ENCODE measurements around the gene SPRR2B. TPM values are rescaled to one million over a fixed set of nuclear protein-coding genes. Genes with fewer than 3 reads are reported as not detected.

The SPRR2B gene
- total RNA-seq, 6 experiments from 2014 or later, result not detected

DNA sequence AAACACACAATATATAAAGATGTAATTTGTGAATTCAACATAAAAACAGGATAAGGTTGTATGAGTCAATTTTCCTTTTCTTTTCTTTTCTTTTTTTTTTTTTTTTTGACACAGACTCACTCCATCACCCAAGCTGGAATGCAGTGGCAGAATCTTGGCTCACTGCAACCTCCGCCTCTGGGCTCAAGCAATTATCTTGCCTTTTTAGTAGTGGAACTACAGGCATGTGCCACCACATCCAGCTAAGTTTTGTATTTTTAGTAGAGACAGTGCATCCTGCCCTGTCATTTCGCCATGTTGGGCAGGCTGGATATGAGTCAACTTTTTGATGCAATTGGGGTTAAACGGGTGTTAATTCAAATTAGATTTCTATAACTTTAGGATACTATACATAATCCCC is 10.3 kb upstream of the SPRR2B start:
- DNase-seq, result no peak
- H3K27ac Mint-ChIP-seq, result no peak overlapping the region
- no peaks in the 10 kb centered on the region for H3K27me3 Mint-ChIP-seq (ENCODE audit: insufficient read depth)
- H3K4me1 Mint-ChIP-seq (ENCODE audit: low read depth), result no peaks in the 10 kb centered on the region
- peaks cover 12% of the 10 kb centered on the region for H3K9me3 Mint-ChIP-seq
- H3K36me3 Mint-ChIP-seq (ENCODE audit: low read depth), result no peaks in the 10 kb centered on the region
- no peak overlapping the region for H3K4me3 Mint-ChIP-seq
- TF ChIP-seq, protein P1, sequence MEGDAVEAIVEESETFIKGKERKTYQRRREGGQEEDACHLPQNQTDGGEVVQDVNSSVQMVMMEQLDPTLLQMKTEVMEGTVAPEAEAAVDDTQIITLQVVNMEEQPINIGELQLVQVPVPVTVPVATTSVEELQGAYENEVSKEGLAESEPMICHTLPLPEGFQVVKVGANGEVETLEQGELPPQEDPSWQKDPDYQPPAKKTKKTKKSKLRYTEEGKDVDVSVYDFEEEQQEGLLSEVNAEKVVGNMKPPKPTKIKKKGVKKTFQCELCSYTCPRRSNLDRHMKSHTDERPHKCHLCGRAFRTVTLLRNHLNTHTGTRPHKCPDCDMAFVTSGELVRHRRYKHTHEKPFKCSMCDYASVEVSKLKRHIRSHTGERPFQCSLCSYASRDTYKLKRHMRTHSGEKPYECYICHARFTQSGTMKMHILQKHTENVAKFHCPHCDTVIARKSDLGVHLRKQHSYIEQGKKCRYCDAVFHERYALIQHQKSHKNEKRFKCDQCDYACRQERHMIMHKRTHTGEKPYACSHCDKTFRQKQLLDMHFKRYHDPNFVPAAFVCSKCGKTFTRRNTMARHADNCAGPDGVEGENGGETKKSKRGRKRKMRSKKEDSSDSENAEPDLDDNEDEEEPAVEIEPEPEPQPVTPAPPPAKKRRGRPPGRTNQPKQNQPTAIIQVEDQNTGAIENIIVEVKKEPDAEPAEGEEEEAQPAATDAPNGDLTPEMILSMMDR (IDR thresholded peaks at IDR 0.05), result no peak

DNA sequence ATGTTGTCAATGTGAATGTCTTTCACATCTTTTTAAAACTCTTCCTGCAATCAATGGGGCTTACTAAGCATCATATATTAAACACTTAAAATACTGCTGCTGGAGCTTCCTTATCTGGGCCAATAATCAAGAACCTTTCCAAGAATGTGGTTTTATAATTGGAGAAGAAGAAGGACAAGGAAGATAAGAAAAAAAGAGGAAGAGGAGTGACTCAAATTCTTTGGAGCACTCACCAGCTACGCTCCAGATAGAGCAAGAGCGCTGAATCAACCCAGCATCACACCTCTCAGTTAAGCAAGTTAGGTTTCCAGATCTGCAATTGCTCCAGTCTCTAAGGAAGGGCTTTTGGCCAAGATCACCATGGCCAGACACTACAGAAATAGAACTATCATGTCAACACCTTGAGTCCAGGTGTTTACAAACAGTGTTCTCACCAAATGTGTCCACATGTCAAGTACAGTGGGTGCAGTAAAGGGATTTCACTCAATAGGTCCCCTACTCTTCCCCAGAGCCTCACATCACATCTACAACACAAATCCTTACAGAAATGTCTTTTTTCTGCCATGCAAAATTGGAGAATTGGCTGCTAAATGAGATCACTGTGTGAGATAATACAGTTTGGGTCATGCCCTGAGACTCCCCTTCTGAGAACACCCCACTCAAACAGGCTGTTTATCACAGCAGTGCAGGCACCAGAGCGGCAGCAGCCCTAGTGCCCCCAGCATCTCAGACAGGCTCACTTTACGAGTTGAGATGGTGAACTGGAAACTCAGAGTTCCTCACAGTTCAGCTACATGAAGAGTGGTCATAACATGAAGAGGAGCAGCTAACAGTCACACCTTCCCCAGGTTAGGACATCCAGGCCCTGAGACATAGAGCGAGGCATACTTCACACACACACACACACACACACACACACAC is 1.7 kb upstream of the SPRR2B start:
- no peaks in the 10 kb centered on the region for H3K27me3 Mint-ChIP-seq (ENCODE audit: insufficient read depth)
- H3K4me1 Mint-ChIP-seq (ENCODE audit: low read depth), result no peaks in the 10 kb centered on the region
- TF ChIP-seq, protein P1 (IDR thresholded peaks at IDR 0.05), result no peak
- no peak overlapping the region for H3K27ac Mint-ChIP-seq
- no peak overlapping the region for H3K4me3 Mint-ChIP-seq
- no peak for DNase-seq
- peaks cover 8% of the 10 kb centered on the region; the same call in 1 of the 2 replicates for H3K9me3 Mint-ChIP-seq
- H3K36me3 Mint-ChIP-seq (ENCODE audit: low read depth), result no peaks in the 10 kb centered on the region

DNA sequence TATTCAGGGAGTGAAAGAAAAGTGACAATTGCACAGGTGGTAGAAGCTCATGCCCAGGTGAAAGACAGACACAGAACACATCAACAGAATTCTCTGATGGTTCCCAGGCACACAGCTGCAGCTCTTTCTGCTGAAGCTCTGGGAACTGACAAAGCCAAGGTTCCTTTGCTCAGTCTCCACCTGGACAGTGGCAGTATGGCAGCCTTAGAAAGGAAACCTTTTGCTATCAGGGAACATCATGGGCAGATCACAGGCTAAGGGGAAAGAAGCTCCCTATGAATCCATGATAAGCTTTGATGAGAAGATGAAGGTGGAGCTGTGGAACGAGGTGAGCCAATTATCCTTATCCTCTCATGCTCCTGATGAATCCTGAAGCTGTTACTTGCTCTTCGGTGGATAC is 1.2 kb downstream of the SPRR2B start:
- no peak for DNase-seq
- Mint-ChIP-seq H3K9me3 (peaks cover 4% of the 10 kb centered on the region), H3K27ac (no peak overlapping the region), H3K36me3 (ENCODE audit: low read depth) (no peaks in the 10 kb centered on the region), H3K4me3 (no peak overlapping the region), H3K27me3 (ENCODE audit: insufficient read depth) (peaks cover 2% of the 10 kb centered on the region; the same call in 1 of the 2 replicates), H3K4me1 (ENCODE audit: low read depth) (no peaks in the 10 kb centered on the region)
- TF ChIP-seq, protein P1 (IDR thresholded peaks at IDR 0.05), result no peak

DNA sequence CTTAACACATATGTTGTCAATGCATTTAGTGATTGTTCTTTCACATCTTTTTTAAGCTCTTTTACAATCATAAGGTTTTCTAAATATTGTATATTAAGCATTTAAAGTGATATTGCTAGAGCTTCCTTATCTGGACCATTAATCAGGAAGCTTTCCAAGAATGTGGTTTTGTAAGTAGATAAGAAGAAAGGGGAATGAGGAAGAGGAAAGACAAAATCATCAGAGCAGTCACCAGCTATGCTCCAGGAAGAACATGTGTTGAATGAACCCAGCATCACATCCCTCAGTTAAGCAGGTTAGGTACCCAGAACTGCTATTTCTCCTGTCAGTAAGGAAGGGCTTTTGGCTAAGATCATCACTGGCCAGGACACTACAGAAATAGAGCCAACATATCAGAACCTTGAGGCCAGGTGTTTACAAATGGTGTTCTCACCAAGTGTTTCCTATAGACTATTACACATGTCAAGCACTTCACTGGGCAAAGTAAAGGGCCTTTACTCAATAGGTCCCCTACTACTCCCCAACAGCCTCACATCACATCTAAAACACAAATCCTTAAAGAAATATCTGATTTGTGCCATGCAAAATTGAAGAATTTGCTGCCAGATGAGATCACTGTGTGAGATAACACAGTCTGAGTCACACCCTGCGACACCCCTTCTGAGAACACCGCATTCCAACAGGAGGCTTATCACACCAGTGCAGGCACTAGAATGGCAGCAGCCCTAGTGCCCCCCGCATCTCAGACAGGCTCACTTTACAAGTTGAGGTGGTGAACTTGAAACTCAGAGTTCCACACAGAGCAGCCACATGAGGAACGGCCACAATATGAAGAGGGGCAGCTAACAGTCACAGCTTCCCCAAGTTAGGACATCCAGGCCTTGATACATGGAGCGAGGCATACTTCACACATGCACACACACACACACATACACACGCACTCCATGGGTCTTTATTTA is 12.3 kb downstream of the SPRR2B start:
- Mint-ChIP-seq H3K4me3 (no peak overlapping the region), H3K9me3 (no peaks in the 10 kb centered on the region; the same call in 1 of the 2 replicates), H3K4me1 (ENCODE audit: low read depth) (no peaks in the 10 kb centered on the region), H3K27ac (no peak overlapping the region), H3K27me3 (ENCODE audit: insufficient read depth) (peaks cover 2% of the 10 kb centered on the region; the same call in 1 of the 2 replicates), H3K36me3 (ENCODE audit: low read depth) (no peaks in the 10 kb centered on the region)
- TF ChIP-seq, protein P1 (IDR thresholded peaks at IDR 0.05), result no peak
- no peak for DNase-seq

DNA sequence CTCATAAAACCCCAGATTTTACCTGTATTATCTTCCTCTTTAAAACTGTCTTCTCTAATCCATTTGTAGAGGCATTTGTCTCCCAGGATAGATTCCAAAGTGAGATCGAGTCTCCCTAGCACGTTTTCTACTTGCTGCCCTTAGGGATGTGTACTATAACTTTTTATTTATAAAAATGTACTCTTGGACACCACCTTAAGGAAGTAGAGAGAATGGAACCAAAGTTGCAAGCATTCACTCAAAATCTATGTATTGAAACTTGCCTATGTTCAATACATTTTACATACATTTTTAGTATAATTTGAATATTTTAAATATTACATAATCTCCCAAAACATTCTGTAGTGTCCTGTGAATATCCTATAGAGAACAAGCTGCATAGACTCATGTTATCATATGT is 13.3 kb downstream of the SPRR2B start:
- peaks cover 2% of the 10 kb centered on the region; the same call in 1 of the 2 replicates for H3K27me3 Mint-ChIP-seq (ENCODE audit: insufficient read depth)
- H3K36me3 Mint-ChIP-seq (ENCODE audit: low read depth), result no peaks in the 10 kb centered on the region
- no peak overlapping the region for H3K27ac Mint-ChIP-seq
- DNase-seq, result no peak
- H3K9me3 Mint-ChIP-seq, result no peaks in the 10 kb centered on the region; the same call in 1 of the 2 replicates
- TF ChIP-seq, protein P1 (IDR thresholded peaks at IDR 0.05), result no peak
- no peaks in the 10 kb centered on the region for H3K4me1 Mint-ChIP-seq (ENCODE audit: low read depth)
- no peak overlapping the region for H3K4me3 Mint-ChIP-seq
